Measurements from ENCODE around the gene MARCHF11. TPM values are rescaled to one million over a fixed set of nuclear protein-coding genes. Genes with fewer than 3 reads are reported as not detected.

Gene MARCHF11
- total RNA-seq, 1 experiment from 2014 or later = 0.37 TPM

DNA sequence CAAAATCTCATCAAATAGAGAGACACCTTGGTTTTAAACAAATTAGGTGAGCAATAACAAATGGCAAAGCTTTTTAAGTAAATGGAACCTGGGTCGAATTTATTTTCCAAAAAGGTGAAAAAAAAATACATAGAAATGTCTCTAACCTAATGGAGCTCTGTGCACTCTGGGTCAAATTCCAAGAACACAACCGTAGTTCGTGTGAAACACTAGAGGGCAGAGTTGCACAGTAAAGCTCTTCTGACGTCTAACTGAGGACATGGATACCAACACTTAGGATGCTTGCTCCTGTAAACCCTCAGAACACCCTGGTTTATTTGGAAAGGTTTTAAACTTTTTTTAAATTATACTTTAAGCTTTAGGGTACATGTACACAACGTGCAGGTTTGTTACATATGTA lies 18.9 kb downstream of the MARCHF11 start:
- Histone ChIP-seq H3K4me1 (ENCODE audit: insufficient read depth, low read length) (no peaks in the 10 kb centered on the region), H4K8ac (replicated peaks; ENCODE audit: insufficient read length, low read depth, low read length) (no peak overlapping the region), H2AFZ (ENCODE audit: low read length) (no peak overlapping the region), H2BK5ac (ENCODE audit: insufficient read length, low read length) (no peak overlapping the region), H3T11ph (ENCODE audit: low read length) (no peak overlapping the region), H3K9me3 (ENCODE audit: control insufficient read depth, low read depth, low read length) (no peaks in the 10 kb centered on the region), H3K4ac (ENCODE audit: low read depth, low read length) (no peak overlapping the region), H3K23ac (ENCODE audit: insufficient read length, low read depth, low read length) (no peak overlapping the region), H3K23me2 (ENCODE audit: insufficient read length, low read depth, low read length, poor library complexity, severe bottlenecking) (no peaks in the 10 kb centered on the region), H3K27me3 (ENCODE audit: insufficient read depth, low read length) (no peaks in the 10 kb centered on the region), H2BK20ac (ENCODE audit: low read depth, low read length, poor library complexity, severe bottlenecking) (no peak overlapping the region), H3K14ac (ENCODE audit: insufficient read depth, low read length) (no peak overlapping the region), H4K91ac (ENCODE audit: insufficient read length, low read depth, low read length) (no peak overlapping the region), H2BK15ac (ENCODE audit: low read depth, low read length) (no peak overlapping the region), H3K79me1 (ENCODE audit: insufficient read depth, low read depth, low read length, poor library complexity, severe bottlenecking) (no peaks in the 10 kb centered on the region), H2BK120ac (ENCODE audit: low read depth, low read length, poor library complexity, severe bottlenecking) (no peak overlapping the region), H3K56ac (ENCODE audit: insufficient read length, low read depth, low read length) (no peak overlapping the region), H3K18ac (ENCODE audit: insufficient read length, low read depth, low read length) (no peak overlapping the region), H3K9ac (ENCODE audit: extremely low read depth, insufficient read length, low read length) (no peak overlapping the region), H4K5ac (ENCODE audit: insufficient read length, low read depth, low read length) (no peak overlapping the region), H2AK5ac (ENCODE audit: insufficient read length, low read length) (no peak overlapping the region), H4K20me1 (ENCODE audit: control insufficient read depth, insufficient read depth, insufficient read length) (no peaks in the 10 kb centered on the region), H2BK12ac (ENCODE audit: insufficient read length, low read depth, low read length) (no peak overlapping the region), H3K4me2 (ENCODE audit: insufficient read depth, insufficient read length, low read length) (no peak overlapping the region), H3K79me2 (ENCODE audit: insufficient read depth, low read length) (no peaks in the 10 kb centered on the region), H3K27ac (ENCODE audit: insufficient read length, low read depth, low read length) (no peak overlapping the region)
- Mint-ChIP-seq H3K27ac (no peak overlapping the region; a peak in 1 of 7 replicates), H3K27me3 (ENCODE audit: low read depth) (no peaks in the 10 kb centered on the region), H3K4me1 (no peaks in the 10 kb centered on the region), H3K36me3 (ENCODE audit: insufficient read depth in 1 of 3, low read depth in 3 of 3) (no peaks in the 10 kb centered on the region), H3K4me3 (no peak overlapping the region), H3K9me3 (no peaks in the 10 kb centered on the region)
- TF ChIP-seq, protein P1, sequence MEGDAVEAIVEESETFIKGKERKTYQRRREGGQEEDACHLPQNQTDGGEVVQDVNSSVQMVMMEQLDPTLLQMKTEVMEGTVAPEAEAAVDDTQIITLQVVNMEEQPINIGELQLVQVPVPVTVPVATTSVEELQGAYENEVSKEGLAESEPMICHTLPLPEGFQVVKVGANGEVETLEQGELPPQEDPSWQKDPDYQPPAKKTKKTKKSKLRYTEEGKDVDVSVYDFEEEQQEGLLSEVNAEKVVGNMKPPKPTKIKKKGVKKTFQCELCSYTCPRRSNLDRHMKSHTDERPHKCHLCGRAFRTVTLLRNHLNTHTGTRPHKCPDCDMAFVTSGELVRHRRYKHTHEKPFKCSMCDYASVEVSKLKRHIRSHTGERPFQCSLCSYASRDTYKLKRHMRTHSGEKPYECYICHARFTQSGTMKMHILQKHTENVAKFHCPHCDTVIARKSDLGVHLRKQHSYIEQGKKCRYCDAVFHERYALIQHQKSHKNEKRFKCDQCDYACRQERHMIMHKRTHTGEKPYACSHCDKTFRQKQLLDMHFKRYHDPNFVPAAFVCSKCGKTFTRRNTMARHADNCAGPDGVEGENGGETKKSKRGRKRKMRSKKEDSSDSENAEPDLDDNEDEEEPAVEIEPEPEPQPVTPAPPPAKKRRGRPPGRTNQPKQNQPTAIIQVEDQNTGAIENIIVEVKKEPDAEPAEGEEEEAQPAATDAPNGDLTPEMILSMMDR (conservative IDR thresholded peaks at IDR 0.05) = peak; percentile 86
- no CpG with 5 or more reads among the region's 5 CpGs for WGBS (ENCODE audit: extremely low coverage, insufficient read length, low lambda C conversion rate)
- DNase-seq = peak; percentile 50
